SK-N-SH treated with all-trans-retinoic acid at 6 μM for 48 hours (cell line): Measurements from ENCODE around the gene PXYLP1.

Experiments used
- ATAC-seq: fragments of 200-7000 bp; cut with Tn5 transposase; 3 replicates; pipeline ENCODE4 v1.9.1; 2020; ENCODE audit warnings: mild to moderate bottlenecking, moderate library complexity
- ARNTL ChIP-seq: fragments of 450-650 bp; formaldehyde crosslinking; IDR thresholded peaks from 2 replicates; pipeline ENCODE4 v1.5.0; 2020; ENCODE audit warnings: low read depth, mild to moderate bottlenecking, moderate library complexity, borderline replicate concordance
- BACH2 ChIP-seq: fragments of 250-450 bp; sonication (Bioruptor Pico); IDR thresholded peaks from 2 replicates; pipeline ENCODE4 v1.9.0; 2021; ENCODE audit warnings: mild to moderate bottlenecking, borderline replicate concordance
- CSDC2 ChIP-seq: fragments of 250-450 bp; sonication (Bioruptor Pico); IDR thresholded peaks from 2 replicates; pipeline ENCODE4 v1.5.0; 2020; ENCODE audit warnings: mild to moderate bottlenecking, moderate library complexity
- CSRNP3 ChIP-seq: fragments of 250-450 bp; sonication (Bioruptor Pico); IDR thresholded peaks from 2 replicates; pipeline ENCODE4 v1.5.1; 2021; ENCODE audit warnings: mild to moderate bottlenecking, moderate library complexity
- ESRRG ChIP-seq: fragments of 250-450 bp; sonication (Bioruptor Pico); IDR thresholded peaks from 2 replicates; pipeline ENCODE4 v1.6.1; 2021; ENCODE audit warnings: mild to moderate bottlenecking
- GLIS3 ChIP-seq: fragments of 250-450 bp; sonication (Bioruptor Pico); IDR thresholded peaks from 2 replicates; pipeline ENCODE4 v1.5.0; 2020; ENCODE audit warnings: mild to moderate bottlenecking, moderate library complexity
- OSR1 ChIP-seq: fragments of 250-450 bp; sonication (Bioruptor Pico); IDR thresholded peaks from 2 replicates; pipeline ENCODE4 v1.8.0; 2022; ENCODE audit warnings: moderate library complexity, mild to moderate bottlenecking, inconsistent platforms
- POU6F1 ChIP-seq: fragments of 250-450 bp; sonication (Bioruptor Pico); IDR thresholded peaks from 2 replicates; pipeline ENCODE4 v1.8.0; 2021; ENCODE audit warnings: low read depth, mild to moderate bottlenecking, moderate library complexity, borderline replicate concordance
- PPARA ChIP-seq: fragments of 250-450 bp; sonication (Bioruptor Pico); IDR thresholded peaks from 2 replicates; pipeline ENCODE4 v1.5.0; 2020; ENCODE audit warnings: mild to moderate bottlenecking, borderline replicate concordance
- RARB ChIP-seq: fragments of 250-450 bp; sonication (Bioruptor Pico); IDR thresholded peaks from 2 replicates; pipeline ENCODE4 v1.8.0; 2021; ENCODE audit warnings: mild to moderate bottlenecking, moderate library complexity
- TCF4 ChIP-seq: fragments of 250-450 bp; sonication (Bioruptor Pico); IDR thresholded peaks from 2 replicates; pipeline ENCODE4 v1.8.0; 2021; ENCODE audit warnings: mild to moderate bottlenecking, moderate library complexity, borderline replicate concordance
- TOX ChIP-seq: fragments of 250-450 bp; sonication (Bioruptor Pico); IDR thresholded peaks from 2 replicates; pipeline ENCODE4 v1.8.0; 2021; ENCODE audit warnings: mild to moderate bottlenecking, moderate library complexity, borderline replicate concordance
- TSHZ2 ChIP-seq: fragments of 250-450 bp; sonication (Bioruptor Pico); IDR thresholded peaks from 2 replicates; pipeline ENCODE4 v1.5.0; 2020; ENCODE audit warnings: mild to moderate bottlenecking, moderate library complexity
- ZFP3 ChIP-seq: fragments of 250-450 bp; sonication (Bioruptor Pico); IDR thresholded peaks from 2 replicates; pipeline ENCODE4 v1.5.0; 2020; ENCODE audit warnings: mild to moderate bottlenecking, moderate library complexity
- ZFP30 ChIP-seq: fragments of 450-650 bp; formaldehyde crosslinking; IDR thresholded peaks from 2 replicates; pipeline ENCODE4 v1.5.0; 2022; ENCODE audit warnings: mild to moderate bottlenecking, moderate library complexity
- ZNF565 ChIP-seq: fragments of 450-650 bp; formaldehyde crosslinking; conservative IDR thresholded peaks from 2 replicates; pipeline ENCODE4 v1.5.0; 2020; ENCODE audit warnings: low read depth, mild to moderate bottlenecking, moderate library complexity
- ZNF70 ChIP-seq: fragments of 450-650 bp; formaldehyde crosslinking; IDR thresholded peaks from 2 replicates; pipeline ENCODE4 v1.5.0; 2020; ENCODE audit warnings: mild to moderate bottlenecking, moderate library complexity
- ZNF8 ChIP-seq: fragments of 450-650 bp; formaldehyde crosslinking; IDR thresholded peaks from 2 replicates; pipeline ENCODE4 v1.5.0; 2020; ENCODE audit warnings: mild to moderate bottlenecking, moderate library complexity
- TF ChIP-seq, protein P1 (sequence below): fragments of 250-450 bp; sonication (Bioruptor Pico); IDR thresholded peaks from 2 replicates; pipeline ENCODE4 v1.5.1; 2020; ENCODE audit warnings: low read depth, mild to moderate bottlenecking, moderate library complexity
- TF ChIP-seq, protein P2 (sequence below): fragments of 250-450 bp; sonication (Bioruptor Pico); IDR thresholded peaks from 2 replicates; pipeline ENCODE4 v1.8.0; 2020; ENCODE audit warnings: mild to moderate bottlenecking, moderate library complexity, borderline replicate concordance

PXYLP1 gene

DNA sequence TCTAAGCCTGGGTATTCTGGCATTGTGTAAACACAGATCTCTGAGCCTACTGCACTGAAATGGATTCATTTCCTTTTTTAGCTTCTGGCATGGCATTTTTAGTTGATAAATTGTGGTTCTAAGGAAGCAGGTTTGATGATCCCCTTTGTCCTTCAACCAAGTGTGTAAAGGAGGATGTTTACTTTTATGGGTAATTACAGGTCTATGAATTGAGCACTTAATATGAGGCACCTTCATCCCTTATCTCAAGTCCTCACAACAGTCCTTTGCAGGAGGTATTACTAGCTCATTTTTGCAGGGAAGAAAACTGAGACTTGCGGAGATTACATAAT, 105.9 kb downstream of the PXYLP1 start (continued):
- TF ChIP-seq CSRNP3 (no peak), BACH2 (CRISPR knock-in tag) (no peak), OSR1 (CRISPR knock-in tag) (no peak), TCF4 (CRISPR knock-in tag) (no peak)
- TF ChIP-seq, protein P1, sequence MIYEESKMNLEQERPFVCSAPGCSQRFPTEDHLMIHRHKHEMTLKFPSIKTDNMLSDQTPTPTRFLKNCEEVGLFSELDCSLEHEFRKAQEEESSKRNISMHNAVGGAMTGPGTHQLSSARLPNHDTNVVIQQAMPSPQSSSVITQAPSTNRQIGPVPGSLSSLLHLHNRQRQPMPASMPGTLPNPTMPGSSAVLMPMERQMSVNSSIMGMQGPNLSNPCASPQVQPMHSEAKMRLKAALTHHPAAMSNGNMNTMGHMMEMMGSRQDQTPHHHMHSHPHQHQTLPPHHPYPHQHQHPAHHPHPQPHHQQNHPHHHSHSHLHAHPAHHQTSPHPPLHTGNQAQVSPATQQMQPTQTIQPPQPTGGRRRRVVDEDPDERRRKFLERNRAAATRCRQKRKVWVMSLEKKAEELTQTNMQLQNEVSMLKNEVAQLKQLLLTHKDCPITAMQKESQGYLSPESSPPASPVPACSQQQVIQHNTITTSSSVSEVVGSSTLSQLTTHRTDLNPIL (CRISPR knock-in tag) = no peak

DNA sequence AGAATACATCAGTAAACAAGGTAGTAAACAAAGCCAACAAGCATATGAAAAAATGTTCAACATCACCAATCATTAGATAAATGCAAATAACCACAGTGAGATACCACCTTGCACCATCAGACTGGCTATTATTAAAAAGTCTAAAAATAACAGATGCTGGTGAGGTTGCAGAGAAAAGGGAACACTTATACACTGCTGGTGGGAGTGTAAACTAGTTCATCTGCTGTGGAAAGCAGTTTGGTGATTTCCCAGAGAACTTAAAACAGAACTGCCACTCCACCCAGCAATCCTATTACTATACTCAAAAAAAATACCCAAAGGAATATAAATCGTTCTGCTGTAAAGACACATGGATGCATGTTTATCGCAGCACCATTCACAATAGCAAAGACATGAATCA, 106.4 kb downstream of the PXYLP1 start:
- ATAC-seq = no peak
- TF ChIP-seq GLIS3 (CRISPR knock-in tag) (no peak), ZFP30 (CRISPR knock-in tag) (no peak), RARB (CRISPR knock-in tag) (no peak), ZNF70 (no peak), BACH2 (CRISPR knock-in tag) (no peak), TOX (CRISPR knock-in tag) (no peak), POU6F1 (CRISPR knock-in tag) (no peak), PPARA (CRISPR knock-in tag) (no peak), ARNTL (CRISPR knock-in tag) (no peak), ZNF8 (CRISPR knock-in tag) (no peak), ESRRG (CRISPR knock-in tag) (no peak), ZFP3 (CRISPR knock-in tag) (no peak), OSR1 (CRISPR knock-in tag) (no peak), CSDC2 (CRISPR knock-in tag) (no peak), ZNF565 (CRISPR knock-in tag) (no peak), TCF4 (CRISPR knock-in tag) (no peak), TSHZ2 (no peak), CSRNP3 (no peak)
- TF ChIP-seq, protein P2, sequence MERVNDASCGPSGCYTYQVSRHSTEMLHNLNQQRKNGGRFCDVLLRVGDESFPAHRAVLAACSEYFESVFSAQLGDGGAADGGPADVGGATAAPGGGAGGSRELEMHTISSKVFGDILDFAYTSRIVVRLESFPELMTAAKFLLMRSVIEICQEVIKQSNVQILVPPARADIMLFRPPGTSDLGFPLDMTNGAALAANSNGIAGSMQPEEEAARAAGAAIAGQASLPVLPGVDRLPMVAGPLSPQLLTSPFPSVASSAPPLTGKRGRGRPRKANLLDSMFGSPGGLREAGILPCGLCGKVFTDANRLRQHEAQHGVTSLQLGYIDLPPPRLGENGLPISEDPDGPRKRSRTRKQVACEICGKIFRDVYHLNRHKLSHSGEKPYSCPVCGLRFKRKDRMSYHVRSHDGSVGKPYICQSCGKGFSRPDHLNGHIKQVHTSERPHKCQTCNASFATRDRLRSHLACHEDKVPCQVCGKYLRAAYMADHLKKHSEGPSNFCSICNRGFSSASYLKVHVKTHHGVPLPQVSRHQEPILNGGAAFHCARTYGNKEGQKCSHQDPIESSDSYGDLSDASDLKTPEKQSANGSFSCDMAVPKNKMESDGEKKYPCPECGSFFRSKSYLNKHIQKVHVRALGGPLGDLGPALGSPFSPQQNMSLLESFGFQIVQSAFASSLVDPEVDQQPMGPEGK (CRISPR knock-in tag) = no peak
- TF ChIP-seq, protein P1 (CRISPR knock-in tag) = no peak
